ENCODE data around the gene C3orf20. TPM values are rescaled to one million over a fixed set of nuclear protein-coding genes. Genes with fewer than 3 reads are reported as not detected.

The C3orf20 gene
- total and polyA plus RNA-seq, 2 of the 4 experiments (the other 2 are of a cell fraction), result not detected

- no peaks in the 10 kb centered on the region for H3K9me1 ChIP-seq (ENCODE audit: insufficient read depth, low read length)
- H4K20me1 ChIP-seq (ENCODE audit: insufficient read depth, low read length), result no peaks in the 10 kb centered on the region
- no peak overlapping the region for H3K27ac ChIP-seq (ENCODE audit: insufficient read depth, low read length)
- no peak overlapping the region for H3K4me2 ChIP-seq (ENCODE audit: low read depth, low read length)
- H2AFZ ChIP-seq (replicated peaks; ENCODE audit: low read length, poor library complexity), result no peak overlapping the region
- intact Hi-C loops (cut with micrococcal nuclease) (no loop called here), in situ Hi-C loops (cut with MboI; ENCODE audit: low sequenced_read_pairs) (loop anchor here (25.0 kb wide), 1 partner anchor 380 kb away; no protein-coding TSS in a partner anchor), dilution Hi-C loops (cut with HindIII; ENCODE audit: low sequenced_read_pairs, unreplicated experiment) (no loop called here)
- H3K56ac ChIP-seq (ENCODE audit: extremely low read depth, insufficient read depth, low read length), result no peak overlapping the region
- POLR2A ChIA-PET (ENCODE audit: unreplicated experiment), result interaction anchor here (0.6 kb wide), 1 partner anchor 472 kb away, joined by 9 read pairs; no protein-coding TSS in a partner anchor
- H3K27me3 ChIP-seq (ENCODE audit: control insufficient read depth, insufficient read depth, low read length), result no peaks in the 10 kb centered on the region
- no peak overlapping the region for H3K4ac ChIP-seq (ENCODE audit: low read depth, low read length)
- peaks cover 42% of the 10 kb centered on the region for H3K36me3 ChIP-seq (ENCODE audit: control insufficient read depth, insufficient read depth, low read length)
- H3K4me1 ChIP-seq (ENCODE audit: control insufficient read depth, insufficient read depth, low read length), result no peaks in the 10 kb centered on the region
- H4K8ac ChIP-seq (ENCODE audit: low read depth in 2 of 2, low read length in 2 of 2), result no peak overlapping the region
- H4K91ac ChIP-seq (ENCODE audit: insufficient read depth, low read depth, low read length), result no peak overlapping the region
- 80% methylated on average over 1 of the region's 2 CpGs; no CpG with 5 or more reads in 1 of the 2 experiments for WGBS, 2 experiments (ENCODE audit: extremely low coverage in 2 of 2, insufficient read length in 1 of 2)
- BruUV-seq (replicated peaks), result no TSS peak
- H3K23ac ChIP-seq (ENCODE audit: low read depth, low read length), result no peak overlapping the region
- no peak overlapping the region for H2BK20ac ChIP-seq (ENCODE audit: low read depth, low read length)
- H2AK5ac ChIP-seq (ENCODE audit: low read depth, low read length), result no peak overlapping the region
- no peak overlapping the region for H2BK5ac ChIP-seq (ENCODE audit: low read depth, low read length, poor library complexity, severe bottlenecking)
- no peak overlapping the region for H2AK9ac ChIP-seq (replicated peaks; ENCODE audit: low read depth, low read length, poor library complexity)
- CTCF ChIA-PET, result no interaction called here
- H2BK120ac ChIP-seq (ENCODE audit: low read depth, low read length), result no peak overlapping the region
- DNase-seq (no peak), ATAC-seq (ENCODE audit: low read depth) (no peak)
- no peaks in the 10 kb centered on the region for H3K9me3 ChIP-seq (ENCODE audit: control insufficient read depth, insufficient read depth, low read length)
- H3K79me1 ChIP-seq (ENCODE audit: low read depth in 1 of 2, low read length in 2 of 2), result peaks cover 6 to 9% of the 10 kb centered on the region in 2 experiments; a peak in 3 of 4 replicates
- H3K9ac ChIP-seq (ENCODE audit: low read depth, low read length), result no peak overlapping the region
- no peak overlapping the region for H3K14ac ChIP-seq (replicated peaks; ENCODE audit: low read depth, low read length)
- no peak overlapping the region for H3K4me3 ChIP-seq (ENCODE audit: insufficient read depth, low read depth, low read length)
- H2BK15ac ChIP-seq (ENCODE audit: low read depth, low read length), result no peak overlapping the region
- H4K5ac ChIP-seq (ENCODE audit: low read depth, low read length), result no peak overlapping the region
- no peak for TF ChIP-seq RCOR1 (IDR thresholded peaks at IDR 0.05; ENCODE audit: insufficient replicate concordance, low read length)
- no peak for TF ChIP-seq CEBPB (IDR thresholded peaks at IDR 0.05; ENCODE audit: low read depth, low read length)
- TF ChIP-seq MAFK (IDR thresholded peaks at IDR 0.05; ENCODE audit: low read depth, low read length), result no peak
- no peak for TF ChIP-seq RFX5 (IDR thresholded peaks at IDR 0.05; ENCODE audit: low read depth, low read length)
- TF ChIP-seq CHD1 (IDR thresholded peaks at IDR 0.05; ENCODE audit: low read depth, low read length), result no peak
- TF ChIP-seq BHLHE40 (IDR thresholded peaks at IDR 0.05; ENCODE audit: low read depth, low read length), result no peak
- no peak for TF ChIP-seq RAD21 (IDR thresholded peaks at IDR 0.05; ENCODE audit: low read length)
- no peak for TF ChIP-seq FOS (IDR thresholded peaks at IDR 0.05; ENCODE audit: low read depth, low read length)
- no peak for TF ChIP-seq POLR2A (IDR thresholded peaks at IDR 0.05; ENCODE audit: low read depth, low read length)
- H3K18ac ChIP-seq (ENCODE audit: low read depth, low read length), result no peak overlapping the region
Measured at GRCh38 chr3:14657579-14657978, 17.4 kb upstream of the C3orf20 start.
